Osteocyte (in vitro differentiated cells): ENCODE results near the gene RGS8. TPM values are rescaled to one million over a fixed set of nuclear protein-coding genes. Genes with fewer than 3 reads are reported as not detected.

Experiments used
- DNase-seq: peaks from one replicate; pipeline ENCODE4 v3.0.0; 2021; ENCODE audit warnings: mixed read lengths; ENCODE audit not compliant: unreplicated experiment; ENCODE audit errors: extremely low spot score
- H3K27ac Mint-ChIP-seq: one replicate; pipeline ENCODE4 v1.8.0; 2021; ENCODE audit warnings: mild to moderate bottlenecking, mixed read lengths; ENCODE audit not compliant: unreplicated experiment
- H3K27me3 Mint-ChIP-seq: one replicate; pipeline ENCODE4 v1.8.0; 2021; ENCODE audit warnings: mixed read lengths; ENCODE audit not compliant: unreplicated experiment
- H3K36me3 Mint-ChIP-seq: one replicate; pipeline ENCODE4 v1.8.0; 2021; ENCODE audit warnings: mixed read lengths; ENCODE audit not compliant: unreplicated experiment
- H3K4me1 Mint-ChIP-seq: one replicate; pipeline ENCODE4 v1.8.0; 2021; ENCODE audit warnings: mixed read lengths; ENCODE audit not compliant: unreplicated experiment
- H3K4me3 Mint-ChIP-seq: one replicate; pipeline ENCODE4 v1.8.0; 2021; ENCODE audit warnings: mild to moderate bottlenecking, moderate library complexity, mixed read lengths; ENCODE audit not compliant: unreplicated experiment
- H3K9me3 Mint-ChIP-seq: one replicate; pipeline ENCODE4 v1.8.0; 2021; ENCODE audit warnings: mixed read lengths; ENCODE audit not compliant: unreplicated experiment
- CTCF ChIP-seq: fragments of 200-600 bp; sonication (generic); IDR thresholded peaks from 2 replicates; pipeline ENCODE4 v1.5.0; 2021; ENCODE audit warnings: antibody characterized with exemption, mild to moderate bottlenecking, moderate library complexity
- total RNA-seq: library from RNA; stranded (reverse); gene quantifications from 2 replicates; pipeline ENCODE4 v1.2.1, GENCODE V29; 2021

The RGS8 gene
- total RNA-seq, 1 donor from 2014 or later, result not detected

GRCh38 chr1:182713492-182713891 is 29.1 kb upstream of the RGS8 start:
- TF ChIP-seq CTCF, result no peak

DNA sequence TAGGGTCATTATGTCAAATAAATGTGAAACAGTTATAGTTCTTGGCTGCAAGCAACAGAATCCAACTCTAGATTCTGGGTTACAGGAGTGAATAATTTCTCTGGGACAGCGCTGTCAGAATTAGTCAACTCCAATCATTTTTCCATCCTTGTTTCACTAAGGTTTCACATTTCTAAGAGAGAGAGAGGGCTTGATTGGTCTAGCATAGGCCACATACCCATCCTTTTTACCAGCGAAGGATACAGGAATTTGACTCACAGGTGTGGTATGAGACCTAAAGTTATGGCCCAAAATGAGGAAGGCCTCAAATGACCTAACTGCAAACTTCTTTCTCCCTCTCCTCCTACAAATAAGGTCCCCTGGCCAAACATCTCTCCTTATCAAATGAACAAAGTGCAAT is 25.5 kb upstream of the RGS8 start:
- no peak for DNase-seq
- Mint-ChIP-seq H3K9me3 (no peaks in the 10 kb centered on the region), H3K36me3 (no peaks in the 10 kb centered on the region), H3K27me3 (peaks cover 10% of the 10 kb centered on the region), H3K27ac (no peak overlapping the region), H3K4me1 (no peaks in the 10 kb centered on the region), H3K4me3 (no peak overlapping the region)
- TF ChIP-seq CTCF, result no peak

More at GRCh38 chr1:182713492-182713891, 29.1 kb upstream of the RGS8 start:
- no peak overlapping the region for H3K27ac Mint-ChIP-seq
- no peak for DNase-seq
- peaks cover 17% of the 10 kb centered on the region for H3K27me3 Mint-ChIP-seq
- no peak overlapping the region for H3K4me3 Mint-ChIP-seq
- no peaks in the 10 kb centered on the region for H3K9me3 Mint-ChIP-seq
- no peaks in the 10 kb centered on the region for H3K36me3 Mint-ChIP-seq
- H3K4me1 Mint-ChIP-seq, result no peaks in the 10 kb centered on the region

- Mint-ChIP-seq H3K36me3 (no peaks in the 10 kb centered on the region), H3K4me3 (no peak overlapping the region)
These were observed 24.9 kb upstream of the RGS8 start for GRCh38 chr1:182709225-182709764.

DNA sequence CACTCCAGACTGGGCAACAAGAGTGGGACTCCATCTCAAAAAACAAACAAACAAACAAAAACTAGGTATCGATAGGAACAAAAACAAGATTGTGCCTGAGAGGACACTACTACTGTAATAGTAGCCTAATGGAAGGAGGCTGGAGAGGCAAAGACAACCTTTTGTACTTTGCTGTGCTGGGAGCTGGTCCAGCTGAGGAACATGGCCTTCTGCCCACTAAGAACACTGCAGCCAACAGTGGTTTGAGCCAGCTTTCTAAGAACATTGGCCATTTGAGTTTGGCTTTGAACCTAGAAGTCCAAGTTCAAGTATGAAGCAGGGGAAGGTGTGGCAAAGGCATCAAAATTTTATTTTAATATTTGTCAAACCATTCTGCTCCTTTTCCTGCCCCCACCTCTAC is 22.7 kb upstream of the RGS8 start:
- no peak overlapping the region for H3K27ac Mint-ChIP-seq
- no peak for TF ChIP-seq CTCF
- peaks cover 8% of the 10 kb centered on the region for H3K27me3 Mint-ChIP-seq
- no peaks in the 10 kb centered on the region for H3K36me3 Mint-ChIP-seq
- DNase-seq, result no peak
- H3K4me1 Mint-ChIP-seq, result no peaks in the 10 kb centered on the region
- no peak overlapping the region for H3K4me3 Mint-ChIP-seq
- H3K9me3 Mint-ChIP-seq, result no peaks in the 10 kb centered on the region

More at GRCh38 chr1:182709225-182709764, 24.9 kb upstream of the RGS8 start:
- Mint-ChIP-seq H3K27ac (no peak overlapping the region), H3K4me1 (no peaks in the 10 kb centered on the region), H3K9me3 (no peaks in the 10 kb centered on the region), H3K27me3 (peaks cover 10% of the 10 kb centered on the region)
- no peak for DNase-seq
- TF ChIP-seq CTCF, result no peak

DNA sequence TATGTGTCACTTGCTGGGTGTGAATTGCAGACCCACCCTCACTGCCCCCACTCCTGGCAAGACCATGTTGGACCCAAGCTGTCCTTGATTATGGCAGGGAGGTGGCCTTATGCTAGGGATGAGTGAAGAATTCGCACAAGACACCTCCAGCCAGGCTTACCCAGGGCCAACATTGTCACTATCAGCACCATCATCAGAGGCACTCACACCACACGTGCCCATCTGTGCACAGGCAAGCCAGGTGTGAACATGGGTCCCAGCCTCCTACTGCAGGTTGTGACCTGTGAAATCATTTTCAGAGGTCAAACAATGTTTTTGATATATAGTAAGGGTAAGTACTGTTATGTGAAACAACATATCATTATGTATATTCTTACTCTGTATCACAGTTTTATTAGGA is 20.3 kb upstream of the RGS8 start:
- no peak for DNase-seq
- Mint-ChIP-seq H3K36me3 (no peaks in the 10 kb centered on the region), H3K4me1 (peaks cover 6% of the 10 kb centered on the region)

More for the DNA sequence above, 20.3 kb upstream of the RGS8 start:
- Mint-ChIP-seq H3K9me3 (no peaks in the 10 kb centered on the region), H3K4me3 (no peak overlapping the region), H3K27ac (no peak overlapping the region), H3K27me3 (peaks cover 15% of the 10 kb centered on the region)
- no peak for TF ChIP-seq CTCF
